Adrenal gland (tissue), 5 donors: ENCODE data around the gene RABAC1.

ENCODE experiments used
- POLR2A ChIP-seq, 2 donors: fragments of 450-650 bp; IDR thresholded peaks; one replicate each; pipeline ENCODE4 v1.6.1; 2017; ENCODE audit warnings: antibody characterized with exemption in 2 of 2, mild to moderate bottlenecking in 2 of 2, moderate library complexity in 1 of 2
- TF ChIP-seq, protein P1 (sequence below), 6 experiments: fragments of 450-650 bp in 4 of 6; fragments of 200-600 bp in 2 of 6; sonication (generic) in 1 of 6; IDR thresholded peaks; 1 replicate in 5 of 6; 2 replicates in 1 of 6; pipeline versions ENCODE4 v1.5.1 to v1.8.0; 2016 to 2021; ENCODE audit warnings: antibody characterized with exemption in 6 of 6, mild to moderate bottlenecking in 2 of 6, moderate library complexity in 1 of 6
- donor health status: DM: no; HTN: no; CAD: no.

DNA sequence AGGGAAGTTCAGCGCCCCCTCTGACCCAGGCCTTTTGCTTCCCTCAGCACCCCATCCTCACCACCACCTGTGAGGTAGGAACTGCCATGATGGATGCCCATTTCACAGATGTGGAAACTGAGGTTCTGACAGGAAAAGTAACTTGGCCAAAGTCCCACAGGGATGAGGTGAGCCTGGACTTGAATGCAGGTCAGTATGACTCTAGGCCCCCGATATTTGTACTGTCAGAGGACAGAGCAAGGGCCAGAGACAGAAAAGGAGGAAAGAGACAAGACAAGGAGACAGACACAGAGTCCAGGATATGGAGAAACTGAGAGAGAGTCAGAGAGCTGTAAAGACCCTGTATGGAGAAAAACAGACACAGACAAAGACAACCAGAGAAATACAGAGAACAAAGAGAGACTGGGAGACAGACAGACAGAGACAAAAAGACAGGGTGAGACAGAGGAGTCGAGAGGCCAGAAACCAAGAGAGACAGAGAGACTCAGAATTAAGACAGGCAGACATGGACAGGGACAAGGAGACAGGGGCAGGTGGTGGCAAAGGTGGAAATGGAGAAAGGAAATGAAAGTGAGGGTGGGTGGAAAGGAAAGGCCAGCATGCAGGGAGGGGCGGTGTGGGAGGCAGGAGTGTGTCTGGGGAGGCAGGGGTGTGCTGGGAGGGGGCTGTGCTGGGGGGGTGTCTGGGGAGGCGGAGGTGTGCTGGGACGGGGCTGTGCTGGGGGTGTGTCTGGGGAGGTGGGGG lies 35.9 kb downstream of the RABAC1 start:
- TF ChIP-seq, protein P1, sequence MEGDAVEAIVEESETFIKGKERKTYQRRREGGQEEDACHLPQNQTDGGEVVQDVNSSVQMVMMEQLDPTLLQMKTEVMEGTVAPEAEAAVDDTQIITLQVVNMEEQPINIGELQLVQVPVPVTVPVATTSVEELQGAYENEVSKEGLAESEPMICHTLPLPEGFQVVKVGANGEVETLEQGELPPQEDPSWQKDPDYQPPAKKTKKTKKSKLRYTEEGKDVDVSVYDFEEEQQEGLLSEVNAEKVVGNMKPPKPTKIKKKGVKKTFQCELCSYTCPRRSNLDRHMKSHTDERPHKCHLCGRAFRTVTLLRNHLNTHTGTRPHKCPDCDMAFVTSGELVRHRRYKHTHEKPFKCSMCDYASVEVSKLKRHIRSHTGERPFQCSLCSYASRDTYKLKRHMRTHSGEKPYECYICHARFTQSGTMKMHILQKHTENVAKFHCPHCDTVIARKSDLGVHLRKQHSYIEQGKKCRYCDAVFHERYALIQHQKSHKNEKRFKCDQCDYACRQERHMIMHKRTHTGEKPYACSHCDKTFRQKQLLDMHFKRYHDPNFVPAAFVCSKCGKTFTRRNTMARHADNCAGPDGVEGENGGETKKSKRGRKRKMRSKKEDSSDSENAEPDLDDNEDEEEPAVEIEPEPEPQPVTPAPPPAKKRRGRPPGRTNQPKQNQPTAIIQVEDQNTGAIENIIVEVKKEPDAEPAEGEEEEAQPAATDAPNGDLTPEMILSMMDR (IDR thresholded peaks at IDR 0.05): no peak
- TF ChIP-seq POLR2A (IDR thresholded peaks at IDR 0.05): no peak
